Retinal pigment epithelial cell (primary cell): ENCODE measurements around the gene FTO.
"Not testable (repeated sequence)": the region's sequence is repeated elsewhere in the genome, so short reads cannot be mapped to it uniquely, and the experiment has no call there.

Experiments
- DNase-seq: peaks from one replicate; pipeline ENCODE4 v3.0.0-alpha.2; 2010; ENCODE audit warnings: low read depth
- H3K4me3 ChIP-seq: 2 replicates; pipeline ENCODE4 v1.5.1; 2011; ENCODE audit warnings: mild to moderate bottlenecking, low read length, control low read depth, moderate library complexity
- TF ChIP-seq, protein P1 (sequence below): conservative IDR thresholded peaks from 2 replicates; pipeline ENCODE4 v1.5.1; 2011; ENCODE audit warnings: low read depth, low read length, control low read depth, inconsistent platforms

Gene FTO

DNA sequence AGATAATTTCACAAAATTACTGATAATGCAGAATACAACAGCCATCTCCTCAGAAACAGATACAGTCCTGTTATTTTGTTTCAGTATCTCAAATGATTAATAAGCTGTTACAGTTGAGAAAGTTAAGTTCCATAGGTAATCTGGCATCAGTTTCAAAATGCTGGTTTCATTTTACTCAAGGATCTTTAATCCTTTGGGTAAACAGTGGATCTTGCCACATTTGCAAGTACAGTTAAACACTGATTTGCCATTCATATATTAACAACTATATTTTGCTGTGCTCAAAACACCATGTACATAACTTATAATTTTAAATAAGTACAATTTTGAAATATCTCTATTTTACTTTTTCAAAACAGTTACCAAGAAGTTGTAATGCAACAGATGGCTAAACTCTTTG is 31.5 kb upstream of the FTO start:
- TF ChIP-seq, protein P1, sequence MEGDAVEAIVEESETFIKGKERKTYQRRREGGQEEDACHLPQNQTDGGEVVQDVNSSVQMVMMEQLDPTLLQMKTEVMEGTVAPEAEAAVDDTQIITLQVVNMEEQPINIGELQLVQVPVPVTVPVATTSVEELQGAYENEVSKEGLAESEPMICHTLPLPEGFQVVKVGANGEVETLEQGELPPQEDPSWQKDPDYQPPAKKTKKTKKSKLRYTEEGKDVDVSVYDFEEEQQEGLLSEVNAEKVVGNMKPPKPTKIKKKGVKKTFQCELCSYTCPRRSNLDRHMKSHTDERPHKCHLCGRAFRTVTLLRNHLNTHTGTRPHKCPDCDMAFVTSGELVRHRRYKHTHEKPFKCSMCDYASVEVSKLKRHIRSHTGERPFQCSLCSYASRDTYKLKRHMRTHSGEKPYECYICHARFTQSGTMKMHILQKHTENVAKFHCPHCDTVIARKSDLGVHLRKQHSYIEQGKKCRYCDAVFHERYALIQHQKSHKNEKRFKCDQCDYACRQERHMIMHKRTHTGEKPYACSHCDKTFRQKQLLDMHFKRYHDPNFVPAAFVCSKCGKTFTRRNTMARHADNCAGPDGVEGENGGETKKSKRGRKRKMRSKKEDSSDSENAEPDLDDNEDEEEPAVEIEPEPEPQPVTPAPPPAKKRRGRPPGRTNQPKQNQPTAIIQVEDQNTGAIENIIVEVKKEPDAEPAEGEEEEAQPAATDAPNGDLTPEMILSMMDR, result no peak
- peak; percentile 13 for DNase-seq
- no peak overlapping the region for H3K4me3 ChIP-seq

DNA sequence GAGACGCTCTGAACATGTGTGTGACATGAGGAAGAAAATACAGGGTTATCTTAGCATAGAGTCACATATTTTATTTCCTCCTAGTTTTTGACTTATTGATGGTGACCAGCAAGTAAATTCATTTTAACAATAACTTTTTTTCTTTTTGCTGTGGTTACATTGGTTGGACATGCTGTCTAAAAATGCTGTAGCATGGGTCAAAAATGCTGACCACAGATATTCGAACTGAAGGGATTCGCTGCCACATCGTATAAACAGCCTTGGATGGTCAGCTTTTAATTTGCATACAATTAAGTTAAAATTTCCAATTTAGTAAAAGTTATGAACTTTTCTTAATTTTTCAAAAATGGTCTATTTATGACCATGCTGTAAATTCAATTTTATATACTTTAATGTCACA is 30.8 kb upstream of the FTO start:
- H3K4me3 ChIP-seq, result no peak overlapping the region
- TF ChIP-seq, protein P1, result no peak
- no peak for DNase-seq

DNA sequence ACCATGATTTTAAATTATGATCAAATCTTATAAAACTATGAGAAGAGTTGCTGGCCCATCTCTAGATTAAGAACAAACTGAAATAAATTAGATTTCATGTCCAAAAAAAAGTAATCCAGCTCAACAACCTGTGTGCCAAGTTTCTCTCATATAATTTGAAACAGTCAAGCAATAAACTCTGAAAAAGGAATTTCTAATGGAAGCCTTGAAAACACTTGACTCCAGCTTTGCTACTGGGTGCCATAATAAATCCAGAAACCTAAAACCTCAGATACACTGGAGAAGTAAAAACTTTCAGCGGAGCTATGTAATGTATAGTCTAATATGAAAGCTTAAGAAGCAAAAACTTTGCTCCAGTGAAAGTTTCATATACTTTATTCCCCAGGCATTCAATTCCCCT is 25.8 kb upstream of the FTO start:
- no peak overlapping the region for H3K4me3 ChIP-seq
- TF ChIP-seq, protein P1, result no peak
- DNase-seq, result no peak

GRCh38 chr16:53678756-53679343 is 25.1 kb upstream of the FTO start:
- DNase-seq, result no peak
- H3K4me3 ChIP-seq, result no peak overlapping the region
- TF ChIP-seq, protein P1, result no peak

DNA sequence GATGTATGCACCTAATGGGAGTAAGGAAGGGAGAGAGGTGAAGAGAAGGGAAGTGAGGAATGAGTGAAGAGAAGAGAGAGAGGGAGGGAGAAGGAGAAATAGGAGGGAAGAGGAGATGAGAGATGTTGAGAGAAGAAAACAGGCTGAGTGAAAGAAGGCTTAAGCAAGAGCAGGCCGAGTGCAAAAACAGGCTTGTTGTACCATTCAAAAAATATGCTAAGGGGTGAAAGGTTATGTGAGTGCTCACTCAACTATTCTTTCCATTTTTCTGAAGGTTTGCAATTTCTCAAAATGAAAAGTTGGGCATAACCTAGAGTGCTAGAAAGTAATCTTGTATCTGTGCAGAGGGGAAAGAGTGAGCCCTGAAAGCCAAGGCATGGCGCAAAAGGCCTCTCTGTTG is 23.2 kb upstream of the FTO start:
- TF ChIP-seq, protein P1, result no peak
- H3K4me3 ChIP-seq, result no peak overlapping the region
- no peak for DNase-seq

DNA sequence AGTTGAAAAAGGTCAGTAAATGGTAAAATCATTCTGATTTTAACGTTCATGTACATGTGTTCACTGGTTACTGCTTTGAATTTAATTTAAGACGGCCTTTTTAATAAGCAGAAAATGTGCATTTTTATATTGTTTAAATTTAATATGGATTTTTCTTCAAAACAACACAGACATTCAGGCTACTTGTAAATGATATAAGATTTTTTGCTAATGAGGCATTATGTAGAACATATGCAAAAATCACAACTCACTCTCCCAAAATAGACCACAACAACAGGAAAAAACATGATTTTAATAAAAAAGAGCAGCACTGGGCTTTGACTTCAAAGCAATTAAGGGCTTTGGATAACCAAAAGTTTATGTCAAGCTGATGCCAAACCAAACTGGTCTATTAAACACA is 22.6 kb upstream of the FTO start:
- no peak overlapping the region for H3K4me3 ChIP-seq
- DNase-seq, result no peak
- TF ChIP-seq, protein P1, result no peak

DNA sequence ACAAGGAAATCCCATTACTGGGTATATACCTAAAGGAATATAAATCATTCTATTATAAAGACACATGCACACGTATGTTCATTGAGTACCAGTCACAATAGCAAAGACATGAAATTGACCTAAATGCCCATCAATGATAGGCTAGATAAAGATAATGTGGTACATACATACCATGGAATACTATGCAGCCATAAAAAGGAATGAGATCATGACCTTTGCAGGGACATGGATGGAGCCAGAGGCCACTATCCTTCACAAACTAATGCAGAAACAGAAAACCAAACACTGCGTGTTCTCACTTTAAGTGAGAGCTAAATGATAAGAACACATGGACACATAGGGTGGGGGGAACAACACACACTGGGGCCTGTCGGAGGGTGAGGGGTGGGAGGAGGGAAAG is 18.6 kb upstream of the FTO start:
- not testable (repeated sequence) for DNase-seq, H3K4me3 ChIP-seq

GRCh38 chr16:53686710-53687109 is 17.2 kb upstream of the FTO start:
- H3K4me3 ChIP-seq, result no peak overlapping the region
- TF ChIP-seq, protein P1, result no peak
- no peak for DNase-seq
